Adipose tissue (tissue), 3 donors: ENCODE results near the gene TBCE. TPM values are rescaled to one million over a fixed set of nuclear protein-coding genes. Genes with fewer than 3 reads are reported as not detected.

Experiments
- H3K27ac ChIP-seq: one replicate; pipeline ENCODE4 v1.5.1; 2013; ENCODE audit warnings: low read depth, low read length
- WGBS, 3 donors: extraction: QIAGEN DNeasy Blood & Tissue Kit; methylation state at CpG; one replicate each; pipeline ENCODE4 v1.1.7; 2013; 5-methylcytosine and 5-hydroxymethylcytosine counted together
- polyA plus RNA-seq, 3 donors: library from polyadenylated mRNA; stranded (reverse); fragments of 200-250 nt; gene quantifications; one replicate each; pipeline ENCODE4 v1.2.3, GENCODE V29; 2013
- donor health status: healthy with polysubstance abuse.
- donor health status: Bipolar disorder and iron deficiency.
- donor health status: healthy.

TBCE gene, protein sequence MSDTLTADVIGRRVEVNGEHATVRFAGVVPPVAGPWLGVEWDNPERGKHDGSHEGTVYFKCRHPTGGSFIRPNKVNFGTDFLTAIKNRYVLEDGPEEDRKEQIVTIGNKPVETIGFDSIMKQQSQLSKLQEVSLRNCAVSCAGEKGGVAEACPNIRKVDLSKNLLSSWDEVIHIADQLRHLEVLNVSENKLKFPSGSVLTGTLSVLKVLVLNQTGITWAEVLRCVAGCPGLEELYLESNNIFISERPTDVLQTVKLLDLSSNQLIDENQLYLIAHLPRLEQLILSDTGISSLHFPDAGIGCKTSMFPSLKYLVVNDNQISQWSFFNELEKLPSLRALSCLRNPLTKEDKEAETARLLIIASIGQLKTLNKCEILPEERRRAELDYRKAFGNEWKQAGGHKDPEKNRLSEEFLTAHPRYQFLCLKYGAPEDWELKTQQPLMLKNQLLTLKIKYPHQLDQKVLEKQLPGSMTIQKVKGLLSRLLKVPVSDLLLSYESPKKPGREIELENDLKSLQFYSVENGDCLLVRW
- polyA plus RNA-seq: 10 to 100 TPM in 2 of 3 donors, 1 to 10 TPM in 1; 9.5 to 22.4 (median 12.2) TPM

DNA sequence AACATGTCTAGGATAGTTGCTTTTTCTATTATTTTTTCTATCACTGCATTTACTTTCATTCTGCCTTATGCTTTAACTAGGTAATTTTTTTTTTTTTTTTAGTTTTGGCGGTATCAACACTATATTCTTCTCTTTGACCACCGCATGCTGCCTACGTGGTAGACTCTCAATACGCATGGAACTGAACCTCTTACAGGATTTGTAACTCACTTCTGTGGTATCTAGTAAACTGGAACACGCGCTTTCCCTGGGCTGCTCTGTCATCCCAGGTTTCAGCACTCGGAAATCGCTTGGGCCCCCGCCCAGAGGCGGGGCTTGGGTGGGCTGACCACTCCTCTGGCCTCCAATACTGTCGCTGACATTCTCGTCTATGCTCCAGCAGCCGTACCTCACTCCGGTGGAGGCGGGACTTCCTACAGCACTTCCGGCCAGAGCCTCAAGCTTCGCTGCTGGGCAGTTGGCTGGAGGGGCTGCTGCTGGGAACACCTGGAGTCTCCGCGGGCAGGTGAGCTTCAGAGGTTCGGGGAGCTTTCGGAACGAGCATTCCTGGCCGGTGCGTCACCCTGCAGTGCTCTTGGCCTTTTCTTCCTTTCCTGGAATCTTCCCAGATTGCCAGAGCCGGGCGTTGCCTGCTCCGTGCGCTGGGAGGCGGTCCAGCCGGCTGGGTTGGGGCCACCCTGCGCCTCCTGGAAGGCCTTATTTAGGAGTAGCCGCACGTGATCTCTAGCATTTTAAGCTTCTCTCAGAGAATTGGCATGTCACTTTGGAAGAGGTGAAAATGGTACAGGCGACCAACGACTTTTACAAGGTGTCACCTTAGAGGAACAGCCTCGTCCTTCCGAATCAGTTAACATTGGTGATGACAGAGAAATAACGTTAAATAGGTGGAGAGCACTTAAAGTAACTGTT, at the start of gene TBCE:
Gene TBCE, plus strand, starts transcription at position 428 of the 909 bp plus-strand sequence. CDS start 12,623 bp downstream, outside the sequence.
- H3K27ac ChIP-seq: no peak within 1 kb of the TSS
- 0% methylated on average over 37 to 38 of the region's 38 CpGs for WGBS, 3 donors

DNA sequence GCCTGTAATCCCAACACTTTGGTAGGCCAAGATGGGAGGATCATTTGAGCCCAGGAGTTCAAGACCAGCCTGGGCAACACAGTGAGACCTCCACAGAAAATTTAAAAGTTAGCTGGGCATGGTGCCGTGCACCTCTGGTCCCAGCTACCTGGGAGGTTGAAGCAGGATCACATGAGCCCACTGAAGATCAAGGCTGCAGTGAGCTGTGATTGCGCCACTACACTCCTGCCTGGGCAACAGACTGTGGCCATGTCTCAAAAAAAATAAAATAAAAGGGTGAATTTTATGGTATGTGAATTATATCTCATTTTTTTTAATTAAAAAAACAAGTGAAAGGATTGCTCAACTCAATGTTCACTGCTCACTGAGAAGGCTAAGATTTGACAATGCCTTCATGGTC, 48.0 kb upstream of the TBCE start:
- 92 to 100% (median 97%) methylated on average over 2 of the region's 2 CpGs for WGBS, 3 donors

DNA sequence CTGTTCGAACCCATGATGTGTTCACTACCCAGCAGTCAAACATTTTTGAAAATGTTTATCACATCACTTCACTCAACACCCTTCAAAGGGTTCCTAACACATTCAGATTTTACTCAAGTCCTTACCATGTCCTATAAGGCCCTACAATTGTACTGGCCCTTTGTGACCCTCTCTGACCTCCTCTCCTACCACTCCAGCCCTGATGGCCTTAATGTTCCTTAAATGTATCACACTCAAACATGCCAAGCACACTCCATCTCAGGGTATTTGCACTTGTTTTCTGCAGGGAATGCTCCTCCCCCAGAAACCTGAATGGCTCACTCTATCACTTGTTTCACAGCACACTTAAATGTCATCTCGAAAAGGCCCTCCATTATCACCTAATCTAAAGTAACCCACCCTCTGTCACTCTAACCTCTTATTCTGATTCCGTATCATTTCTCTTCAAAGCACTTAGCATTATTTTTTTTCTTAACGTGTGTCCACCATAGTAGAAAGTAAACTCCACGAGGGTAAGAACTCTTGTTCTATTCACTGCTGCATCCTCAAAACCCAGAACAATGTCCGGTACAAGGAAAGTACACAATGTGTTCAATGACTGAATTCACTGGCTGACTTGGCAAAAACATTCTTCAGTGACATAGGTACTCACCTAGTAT, 46.6 kb upstream of the TBCE start:
- WGBS, 3 donors: 79 to 87% (median 85%) methylated on average over 6 of the region's 6 CpGs
- no peak overlapping the region for H3K27ac ChIP-seq

More for the DNA sequence above, 48.0 kb upstream of the TBCE start:
- H3K27ac ChIP-seq: no peak overlapping the region

DNA sequence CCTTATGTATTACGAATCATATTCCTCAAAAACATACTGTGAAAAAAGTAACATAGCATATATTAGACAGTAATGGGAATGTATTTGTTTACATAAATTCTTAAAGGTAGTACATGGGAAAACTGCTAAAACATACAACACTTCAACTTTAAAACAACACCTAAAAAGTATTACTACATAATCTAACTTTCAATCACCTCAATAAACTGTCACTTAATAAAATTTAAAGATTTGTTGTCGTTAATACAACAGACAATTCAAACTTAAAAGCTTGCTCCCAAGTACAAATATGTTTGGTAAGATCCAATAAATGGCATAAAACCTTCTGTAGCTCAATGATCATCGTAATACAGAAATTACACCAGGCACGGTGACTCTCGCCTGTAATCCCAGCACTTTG, 42.9 kb upstream of the TBCE start:
- H3K27ac ChIP-seq: no peak overlapping the region
- WGBS, 3 donors: 91 to 94% (median 92%) methylated on average over 5 of the region's 5 CpGs

DNA sequence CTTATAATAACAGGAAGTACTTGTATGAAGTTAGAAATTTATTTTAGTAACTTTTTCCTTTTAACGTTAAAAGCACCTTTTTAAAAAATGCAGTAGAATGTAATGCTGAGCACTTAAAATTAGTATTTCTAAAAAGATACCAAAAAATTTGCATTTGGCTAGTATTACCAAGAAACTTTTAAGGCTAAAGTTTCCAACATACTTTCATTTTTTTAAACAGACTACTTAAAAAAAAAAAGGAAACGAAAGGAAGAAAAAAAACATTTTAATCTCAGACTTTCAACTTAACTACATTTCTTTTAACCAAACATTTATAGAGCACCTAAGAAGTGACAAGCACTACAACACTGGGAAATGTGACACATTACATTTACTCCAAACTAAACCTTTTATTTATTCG, 42.1 kb upstream of the TBCE start:
- no peak overlapping the region for H3K27ac ChIP-seq
- WGBS, 3 donors: 14 to 18% (median 14%) methylated on average over 3 of the region's 3 CpGs

DNA sequence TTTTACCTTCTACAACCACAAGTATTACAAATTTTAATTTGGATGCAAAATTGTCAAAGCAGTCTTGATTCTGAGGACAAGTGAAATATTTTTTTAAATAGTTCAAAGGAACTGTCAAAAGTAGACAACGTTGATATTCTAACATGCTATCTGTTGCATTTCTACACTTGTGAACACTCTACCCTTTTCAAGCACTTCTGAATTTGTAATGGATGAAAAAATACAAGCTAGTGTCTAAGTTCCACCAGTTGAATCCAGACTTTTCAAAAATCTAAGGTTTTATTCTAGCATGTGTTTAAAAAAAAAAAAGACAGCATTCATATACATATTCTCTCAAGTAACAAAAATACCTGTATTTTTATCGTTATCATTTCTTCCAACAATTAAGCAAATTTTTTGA, 41.4 kb upstream of the TBCE start:
- WGBS, 3 donors: 17 to 31% (median 22%) methylated on average over 2 of the region's 2 CpGs
- H3K27ac ChIP-seq: no peak overlapping the region

DNA sequence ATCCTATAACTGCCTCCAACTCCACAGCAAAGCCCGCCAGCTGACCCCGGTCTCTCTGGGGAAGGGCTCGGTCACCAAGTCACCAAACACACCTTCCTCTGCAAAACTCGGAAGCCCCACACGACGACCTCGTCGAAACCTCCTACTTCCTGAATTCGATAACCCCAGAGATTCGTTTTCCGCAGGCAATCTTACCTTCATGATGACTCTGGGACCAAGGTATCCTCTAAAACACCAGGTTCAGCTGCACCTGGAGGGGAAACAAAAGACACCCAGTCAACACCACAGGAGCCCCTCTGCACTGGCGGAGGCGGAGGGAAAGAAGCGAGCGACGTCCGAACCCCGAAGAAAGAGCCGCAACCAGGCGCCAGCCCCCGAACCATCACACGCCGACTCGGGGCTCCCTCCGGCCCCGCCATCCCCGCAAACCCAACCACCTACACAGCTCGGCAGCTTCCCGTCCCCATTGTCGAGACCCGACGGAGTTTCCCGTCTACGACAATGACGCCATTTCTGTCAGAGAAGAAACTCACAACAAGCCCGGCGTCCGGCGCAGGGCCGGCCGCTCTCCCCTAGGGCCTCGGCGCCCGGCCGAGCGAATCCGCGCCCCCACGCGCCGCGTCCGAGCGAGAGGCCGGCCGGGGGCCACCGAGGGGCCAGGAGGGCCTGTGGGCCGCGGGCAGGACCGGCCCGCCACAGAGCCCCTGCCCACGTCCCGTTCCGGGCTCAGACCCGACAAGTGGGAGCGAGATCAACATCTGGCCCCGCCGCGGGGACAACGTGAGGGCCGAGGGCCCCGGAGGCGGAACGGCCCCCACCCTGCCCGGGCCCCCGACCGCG, 40.3 kb upstream of the TBCE start:
- peak overlapping the region; percentile 96 for H3K27ac ChIP-seq
- WGBS, 3 donors: 0% methylated on average over 76 to 78 of the region's 78 CpGs

DNA sequence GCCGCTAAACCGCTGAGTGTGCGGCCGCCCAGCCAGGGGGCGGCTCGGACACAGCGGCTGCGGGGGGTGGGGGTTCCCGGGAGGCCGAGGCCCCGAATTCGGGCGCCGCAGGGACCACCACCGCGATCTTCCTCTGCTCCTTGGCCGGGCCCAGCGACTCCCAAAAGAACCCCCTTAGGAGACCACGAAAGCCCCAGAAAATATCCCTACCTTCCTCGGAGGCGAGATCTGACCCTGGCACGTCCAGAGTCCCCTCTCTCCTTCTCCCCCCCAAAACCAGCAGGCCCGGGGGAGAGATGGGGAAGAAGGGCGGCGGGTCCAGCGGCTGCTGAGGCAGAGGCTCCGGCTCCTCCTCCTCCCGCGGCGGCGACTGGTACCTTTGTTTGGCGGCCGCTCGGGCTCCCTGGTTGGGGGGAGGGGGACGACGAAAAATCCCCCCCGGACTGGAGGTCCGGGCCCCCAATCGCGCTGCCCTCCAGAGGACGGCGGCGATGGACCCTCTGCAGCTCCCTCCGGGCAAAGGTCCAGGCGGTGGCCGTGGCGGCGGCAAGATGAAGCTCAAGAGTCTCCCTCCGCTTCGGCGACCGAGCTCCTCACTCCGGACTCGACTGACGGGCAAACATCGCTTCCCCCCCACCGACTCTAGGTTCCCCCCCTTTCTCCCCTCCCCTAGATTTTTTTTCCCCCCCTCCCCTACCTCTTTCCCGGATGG, 39.5 kb upstream of the TBCE start, which contains the start of gene ARID4B:
Gene ARID4B, minus strand, starts transcription at position 621 of the 712 bp plus-strand sequence. CDS start 1,260 bp downstream, outside the sequence.
- peak within 1 kb of the TSS; percentile 96 for H3K27ac ChIP-seq
- WGBS, 3 donors: 0 to 1% (median 1%) methylated on average over 41 to 58 of the region's 58 CpGs

DNA sequence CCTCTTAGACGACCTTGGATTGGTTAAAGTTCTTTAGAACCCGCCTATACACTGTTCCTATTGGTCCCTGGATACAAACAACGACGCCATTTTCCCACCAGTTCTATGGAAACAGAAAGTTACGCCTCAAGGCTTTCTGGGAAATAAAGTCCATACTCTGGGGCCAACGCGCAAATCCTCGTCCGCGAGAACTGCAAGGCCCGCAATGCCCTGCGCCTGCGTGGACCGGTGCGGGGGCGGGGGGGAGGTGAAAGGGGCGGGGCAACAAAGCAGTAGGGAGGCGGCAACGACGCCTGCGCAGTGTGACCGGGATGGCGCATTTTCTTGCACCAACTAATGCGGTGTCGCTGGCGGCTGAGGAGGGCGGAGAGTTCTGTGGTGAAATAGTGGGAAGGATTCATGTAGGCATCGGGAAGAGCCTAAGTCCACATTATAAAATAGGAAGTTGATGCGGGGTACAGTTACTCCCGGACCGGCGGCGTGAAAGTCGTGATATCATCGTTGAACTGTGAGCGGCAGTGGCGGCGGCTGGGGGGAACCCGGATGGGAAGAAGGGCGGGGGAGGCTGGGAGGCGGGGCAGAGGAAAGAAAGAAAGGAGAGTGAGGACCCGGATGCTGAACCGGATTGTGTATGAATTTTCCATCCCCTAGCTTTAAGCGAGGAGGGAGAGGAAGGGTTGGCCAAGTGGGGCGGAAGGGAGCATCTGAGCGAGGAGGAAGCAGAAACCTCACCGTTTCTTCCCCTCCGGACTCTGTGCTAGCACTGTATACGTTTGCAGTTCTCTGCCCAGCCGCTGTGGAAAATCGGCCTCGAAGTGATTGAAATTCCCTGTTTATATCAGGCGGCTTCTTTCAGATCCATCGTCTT, 38.7 kb upstream of the TBCE start, which contains the start of gene GGPS1:
Gene GGPS1, plus strand, starts transcription at position 300 of the 868 bp plus-strand sequence. CDS start 6,695 bp downstream, outside the sequence.
- peak within 1 kb of the TSS; percentile 96 for H3K27ac ChIP-seq
- 0% methylated on average over 54 of the region's 54 CpGs for WGBS, 3 donors

DNA sequence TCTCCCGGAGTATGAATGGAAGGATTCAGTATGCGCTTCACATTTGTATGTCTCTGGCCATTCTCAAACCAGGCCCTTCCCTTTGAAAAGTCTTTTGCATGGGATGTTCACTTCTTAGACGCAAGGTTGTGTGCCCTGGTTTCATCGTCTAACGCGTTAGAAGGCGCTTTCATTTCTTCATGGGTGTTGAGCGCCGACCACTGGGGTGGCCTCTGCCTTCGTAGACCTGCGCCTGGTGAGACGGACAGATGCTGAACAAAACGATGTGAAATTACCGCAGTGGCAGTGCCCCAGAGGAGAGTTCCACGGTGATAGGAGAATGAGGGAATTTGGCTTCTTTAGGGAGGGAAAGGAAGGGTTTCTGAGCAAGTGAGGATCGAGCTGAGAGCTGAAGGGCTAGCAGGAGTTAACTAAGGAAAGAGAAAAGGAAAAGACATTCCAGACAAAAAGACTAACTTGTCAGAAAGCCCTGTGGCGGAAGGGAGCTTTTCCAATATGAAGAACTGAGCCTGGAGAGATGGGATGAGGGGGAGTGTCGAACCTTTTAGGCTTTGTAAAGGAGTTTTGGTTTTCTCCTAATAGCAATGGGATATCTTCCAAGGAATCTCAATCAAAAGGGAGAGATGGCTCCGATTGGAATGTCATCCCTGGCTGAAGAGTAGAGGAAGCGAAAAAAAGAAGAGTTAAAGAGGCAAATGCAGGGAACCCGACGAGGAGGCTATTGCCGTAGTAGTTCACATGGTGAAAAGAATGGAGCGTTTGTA, 37.9 kb upstream of the TBCE start:
- H3K27ac ChIP-seq: peak overlapping the region; percentile 4
- 2 to 3% (median 3%) methylated on average over 24 of the region's 24 CpGs for WGBS, 3 donors

DNA sequence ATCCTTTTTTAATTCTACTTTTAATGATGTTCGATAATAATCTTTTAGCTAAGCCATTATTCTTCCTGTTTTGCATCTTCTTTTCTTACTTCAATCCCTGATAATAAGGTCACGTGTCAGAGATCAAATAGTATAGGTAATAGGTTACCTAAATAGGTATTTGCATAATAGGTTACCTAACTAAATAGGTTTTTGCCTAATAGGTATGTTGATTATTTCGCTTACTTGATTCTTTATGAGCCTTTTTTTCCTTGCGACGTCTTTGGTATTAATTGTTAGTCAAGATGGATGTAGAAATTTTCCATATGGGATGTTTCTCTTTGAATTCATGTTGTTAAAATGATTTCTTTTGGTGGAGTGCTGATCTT, 36.3 kb upstream of the TBCE start:
- H3K27ac ChIP-seq: no peak overlapping the region
- WGBS, 3 donors: 78 to 83% (median 79%) methylated on average over 5 of the region's 5 CpGs

DNA sequence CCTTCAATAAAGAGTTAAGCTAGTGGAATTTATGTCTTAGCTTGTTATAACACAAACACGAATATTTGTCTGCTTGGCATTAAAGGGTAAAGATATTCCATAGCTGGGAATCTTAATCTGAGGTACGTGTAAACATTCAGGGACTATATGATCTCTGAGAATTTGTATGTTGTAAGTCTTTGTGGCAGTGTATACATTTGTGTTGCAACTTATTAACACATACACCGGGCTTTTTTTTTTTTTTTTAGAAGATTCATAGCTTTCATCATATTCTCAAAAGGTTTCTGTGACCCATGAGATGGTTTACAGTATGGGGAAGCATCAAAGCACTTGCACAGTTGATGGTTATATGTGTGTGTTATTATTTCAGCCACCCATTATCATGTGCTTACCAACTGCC, 35.8 kb upstream of the TBCE start:
- 38 to 46% (median 40%) methylated on average over 3 of the region's 3 CpGs for WGBS, 3 donors
- H3K27ac ChIP-seq: no peak overlapping the region

DNA sequence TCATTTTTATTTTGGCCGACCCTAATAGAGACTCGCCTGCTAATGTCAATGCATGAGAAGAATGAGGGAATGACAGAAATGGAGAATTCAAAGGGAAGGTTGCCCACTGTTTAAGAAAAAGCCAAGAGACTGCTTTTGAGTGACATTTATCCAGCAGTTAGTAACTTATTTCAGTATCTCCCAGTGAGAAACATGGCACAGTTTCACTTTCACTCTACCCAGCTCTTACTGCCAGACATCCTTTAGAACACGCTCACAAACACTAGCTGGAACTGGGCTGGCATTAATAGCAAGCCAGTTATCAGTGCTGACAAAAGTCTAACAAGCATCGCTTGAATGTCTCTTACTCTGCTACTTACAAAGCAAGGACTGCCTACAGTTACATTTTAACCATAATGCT, 30.3 kb upstream of the TBCE start:
- 63 to 72% (median 65%) methylated on average over 4 of the region's 4 CpGs for WGBS, 3 donors
- H3K27ac ChIP-seq: no peak overlapping the region

DNA sequence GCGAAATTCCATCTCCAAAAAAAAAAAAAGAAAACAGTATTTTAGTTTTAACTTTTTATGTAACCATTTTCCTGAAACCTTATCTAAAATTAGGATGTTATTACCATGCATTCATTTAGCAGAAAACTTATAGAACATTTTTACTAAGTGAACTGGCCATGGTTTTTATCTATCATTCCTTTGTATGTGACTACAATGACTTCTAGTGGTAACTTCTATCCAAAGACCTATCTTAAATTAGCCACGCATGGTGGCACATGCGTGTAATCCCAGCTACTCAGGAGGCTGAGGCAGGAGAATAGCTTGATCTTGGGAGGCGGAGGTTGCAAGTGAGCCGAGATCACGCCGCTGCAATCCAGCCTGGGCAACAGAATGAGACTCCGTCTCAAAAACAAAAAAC, 27.5 kb upstream of the TBCE start:
- H3K27ac ChIP-seq: no peak overlapping the region
- WGBS, 3 donors: 81 to 85% (median 83%) methylated on average over 8 of the region's 8 CpGs

DNA sequence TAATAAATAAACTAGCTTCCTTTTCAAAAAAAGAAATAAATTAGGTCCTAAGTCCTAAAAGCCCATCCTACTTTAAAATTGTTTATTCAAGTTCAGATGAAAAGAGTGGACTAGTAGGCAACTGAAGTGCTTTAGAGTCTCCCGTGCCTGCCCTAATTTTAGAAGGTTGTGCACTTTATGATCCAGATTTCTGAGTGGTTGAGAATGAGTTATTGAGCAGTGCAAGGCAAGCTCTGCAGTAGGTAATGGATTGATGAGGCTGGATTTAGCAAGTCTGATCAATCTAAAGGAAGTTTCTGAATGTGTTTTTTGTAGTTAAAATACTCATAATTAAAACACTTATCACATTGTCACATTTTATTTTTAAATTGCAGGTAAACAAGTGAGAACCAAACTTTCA, 25.9 kb upstream of the TBCE start:
- 59 to 74% (median 66%) methylated on average over 1 of the region's 1 CpG for WGBS, 3 donors
- no peak overlapping the region for H3K27ac ChIP-seq
